Spleen (tissue), 11 donors: ENCODE results near the gene ZNF652. TPM values are rescaled to one million over a fixed set of nuclear protein-coding genes. Genes with fewer than 3 reads are reported as not detected.
"Not testable (repeated sequence)": the region's sequence is repeated elsewhere in the genome, so short reads cannot be mapped to it uniquely, and the experiment has no call there.

ENCODE experiments used
- DNase-seq: peaks from one replicate; pipeline ENCODE4 v3.0.0-alpha.2; 2020
- H3K27ac ChIP-seq, 8 donors: fragments of 200-600 bp; sonication (generic) in 7 of 8; 1 replicate in 4 of 8; 2 replicates in 4 of 8; pipeline versions ENCODE4 v1.5.0 to v1.8.0; 2016 to 2021; ENCODE audit warnings: inconsistent platforms in 4 of 8, mild to moderate bottlenecking in 4 of 8, moderate library complexity in 1 of 8
- H3K27me3 ChIP-seq, 7 donors: fragments of 200-600 bp; sonication (generic) in 6 of 7; replicated peaks in 1 of 7; 1 replicate in 4 of 7; 2 replicates in 3 of 7; pipeline versions ENCODE4 v1.5.0 to v1.8.0; 2016 to 2021; ENCODE audit warnings: inconsistent platforms in 3 of 7, mild to moderate bottlenecking in 1 of 7
- H3K36me3 ChIP-seq, 6 donors: fragments of 200-600 bp; sonication (generic) in 5 of 6; 1 replicate in 4 of 6; 2 replicates in 2 of 6; pipeline versions ENCODE4 v1.5.0 to v1.8.0; 2016 to 2021; ENCODE audit warnings: inconsistent platforms in 2 of 6
- H3K4me1 ChIP-seq, 6 donors: fragments of 200-600 bp; sonication (generic) in 5 of 6; 1 replicate in 3 of 6; 2 replicates in 3 of 6; pipeline versions ENCODE4 v1.5.0 to v1.8.0; 2016 to 2021; ENCODE audit warnings: inconsistent platforms in 3 of 6
- H3K4me3 ChIP-seq, 8 donors: fragments of 200-600 bp; sonication (generic) in 7 of 8; 1 replicate in 4 of 8; 2 replicates in 4 of 8; pipeline versions ENCODE4 v1.5.0 to v1.8.0; 2016 to 2021; ENCODE audit warnings: inconsistent platforms in 4 of 8, mild to moderate bottlenecking in 4 of 8, moderate library complexity in 2 of 8
- H3K9me3 ChIP-seq, 8 donors: fragments of 200-600 bp; sonication (generic) in 7 of 8; 1 replicate in 4 of 8; 2 replicates in 4 of 8; pipeline versions ENCODE4 v1.5.0 to v1.8.0; 2016 to 2021; ENCODE audit warnings: inconsistent platforms in 4 of 8
- POLR2A ChIP-seq, 3 donors: fragments of 450-650 bp; IDR thresholded peaks; one replicate each; pipeline ENCODE4 v1.5.1; 2017; ENCODE audit warnings: antibody characterized with exemption in 3 of 3, mild to moderate bottlenecking in 1 of 3
- POLR2AphosphoS5 ChIP-seq, 3 donors: sonication (generic); formaldehyde crosslinking; IDR thresholded peaks; one replicate each; pipeline ENCODE4 v1.5.1; 2017; ENCODE audit warnings: antibody characterized with exemption in 3 of 3
- WGBS, 5 donors: extraction: QIAGEN DNeasy Blood & Tissue Kit in 3 of 5; methylation state at CpG; one replicate each; pipeline versions ENCODE4 v1.1.5 to v1.1.7; 2013 to 2018; 5-methylcytosine and 5-hydroxymethylcytosine counted together
- intact Hi-C: fragments of 100-400 bp; cut with DNase I; formaldehyde crosslinking; loops from one replicate; pipeline ENCODE4 v1.15.0; 2023; ENCODE audit warnings: low total_unique reads
- polyA plus RNA-seq, 3 donors: library from polyadenylated mRNA; stranded (reverse); fragments of 200-250 nt; gene quantifications; one replicate each; pipeline ENCODE4 v1.2.1, GENCODE V29; 2013
- total RNA-seq, 7 donors: library from RNA; depleted of rRNA in 3 of 7; stranded (reverse); fragments of >200 nt in 3 of 7; fragmentation: NEBNext Ultra II Directional in 4 of 7; extraction: Animal tissue kit (Norgen Biotek cat#: 25700) in 4 of 7; gene quantifications; one replicate each; pipeline versions ENCODE4 v1.1.0 to v1.2.1, GENCODE V29; 2016 to 2021
- TF ChIP-seq, protein P1 (sequence below), 11 experiments: fragments of 200-600 bp in 7 of 11; fragments of 450-650 bp in 4 of 11; sonication (generic) in 4 of 11; IDR thresholded peaks in 8 of 11; conservative IDR thresholded peaks in 3 of 11; 1 replicate in 7 of 11; 2 replicates in 4 of 11; pipeline versions ENCODE4 v1.4.0 to v1.8.0; 2016 to 2021; ENCODE audit warnings: antibody characterized with exemption in 11 of 11, inconsistent platforms in 4 of 11, mild to moderate bottlenecking in 1 of 11
- donor health status: healthy with polysubstance abuse.
- donor health status: DM: no; HTN: no; CAD: no; lungs with moderate emphysema.
- donor health status: DM: no; HTN: no; CAD: no.
- donor health status: Bipolar disorder and iron deficiency.
- donor health status: healthy.
- donor health status: DM: no; HTN: no; CAD: no.
- donor health status: DM: yes; HTN: yes; CAD: no.

The ZNF652 gene
- total and polyA plus RNA-seq, 10 donors, result 18.2 to 73.9 (median 52.5) TPM

DNA sequence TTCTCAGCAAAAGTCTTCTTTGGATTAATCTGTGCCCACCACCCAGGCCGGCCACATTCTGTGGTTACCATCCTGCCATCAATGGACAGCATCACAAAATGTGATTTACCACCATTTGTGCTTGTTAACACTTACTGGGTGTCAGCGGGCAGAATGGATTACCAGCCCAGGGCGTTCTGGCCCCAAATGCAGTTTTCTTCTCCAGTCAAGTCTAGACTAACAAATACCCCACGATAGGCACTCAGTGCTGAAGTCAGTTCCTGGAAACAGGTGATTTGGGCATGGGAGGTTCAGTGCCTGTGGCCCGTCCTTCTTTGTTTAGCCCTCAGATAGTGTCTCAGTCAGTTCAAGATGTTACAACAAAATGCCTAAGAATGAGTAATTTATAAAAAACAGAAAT lies 92.7 kb downstream of the ZNF652 start:
- Histone ChIP-seq H3K4me3 (no peak overlapping the region), H3K27ac (no peak overlapping the region), H3K27me3 (no peaks in the 10 kb centered on the region), H3K9me3 (no peaks in the 10 kb centered on the region), H3K36me3 (no peaks in the 10 kb centered on the region), H3K4me1 (no peaks in the 10 kb centered on the region)
- 73 to 83% (median 80%) methylated on average over 5 of the region's 5 CpGs for WGBS, 5 donors
- TF ChIP-seq, protein P1, sequence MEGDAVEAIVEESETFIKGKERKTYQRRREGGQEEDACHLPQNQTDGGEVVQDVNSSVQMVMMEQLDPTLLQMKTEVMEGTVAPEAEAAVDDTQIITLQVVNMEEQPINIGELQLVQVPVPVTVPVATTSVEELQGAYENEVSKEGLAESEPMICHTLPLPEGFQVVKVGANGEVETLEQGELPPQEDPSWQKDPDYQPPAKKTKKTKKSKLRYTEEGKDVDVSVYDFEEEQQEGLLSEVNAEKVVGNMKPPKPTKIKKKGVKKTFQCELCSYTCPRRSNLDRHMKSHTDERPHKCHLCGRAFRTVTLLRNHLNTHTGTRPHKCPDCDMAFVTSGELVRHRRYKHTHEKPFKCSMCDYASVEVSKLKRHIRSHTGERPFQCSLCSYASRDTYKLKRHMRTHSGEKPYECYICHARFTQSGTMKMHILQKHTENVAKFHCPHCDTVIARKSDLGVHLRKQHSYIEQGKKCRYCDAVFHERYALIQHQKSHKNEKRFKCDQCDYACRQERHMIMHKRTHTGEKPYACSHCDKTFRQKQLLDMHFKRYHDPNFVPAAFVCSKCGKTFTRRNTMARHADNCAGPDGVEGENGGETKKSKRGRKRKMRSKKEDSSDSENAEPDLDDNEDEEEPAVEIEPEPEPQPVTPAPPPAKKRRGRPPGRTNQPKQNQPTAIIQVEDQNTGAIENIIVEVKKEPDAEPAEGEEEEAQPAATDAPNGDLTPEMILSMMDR (IDR thresholded peaks at IDR 0.05 in 8 of 11, conservative IDR thresholded peaks at IDR 0.05 in 3 of 11), result no peak
- no peak for TF ChIP-seq POLR2AphosphoS5 (IDR thresholded peaks at IDR 0.05)
- TF ChIP-seq POLR2A (IDR thresholded peaks at IDR 0.05), result no peak
- DNase-seq, result no peak
- intact Hi-C loops, result no loop called here

DNA sequence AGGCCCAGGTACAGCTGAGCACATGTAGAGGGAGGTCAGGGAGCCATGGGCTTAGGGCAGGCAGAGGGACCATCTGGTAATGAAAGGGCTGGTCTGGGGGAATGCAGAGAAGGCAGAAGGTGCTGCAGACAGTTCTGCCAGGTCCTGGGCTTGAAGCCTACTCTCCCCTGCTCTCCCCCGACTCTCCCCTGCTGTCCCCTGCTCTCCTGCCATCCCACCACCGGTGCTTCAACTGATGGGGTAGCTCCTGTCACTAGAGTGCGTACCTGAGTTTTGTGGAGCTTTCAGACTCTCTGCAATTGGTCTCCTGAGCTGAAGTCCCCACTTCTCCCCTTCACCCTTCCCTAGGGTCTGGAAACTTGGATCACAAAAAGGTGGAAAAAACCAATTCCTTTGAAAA lies 94.1 kb downstream of the ZNF652 start:
- intact Hi-C loops, result no loop called here
- TF ChIP-seq, protein P1 (IDR thresholded peaks at IDR 0.05 in 8 of 11, conservative IDR thresholded peaks at IDR 0.05 in 3 of 11), result no peak
- TF ChIP-seq POLR2AphosphoS5 (IDR thresholded peaks at IDR 0.05) (no peak), POLR2A (IDR thresholded peaks at IDR 0.05) (no peak)
- Histone ChIP-seq H3K36me3 (no peaks in the 10 kb centered on the region), H3K9me3 (no peaks in the 10 kb centered on the region), H3K4me3 (no peak overlapping the region), H3K4me1 (no peaks in the 10 kb centered on the region), H3K27me3 (no peaks in the 10 kb centered on the region), H3K27ac (no peak overlapping the region)
- no peak for DNase-seq
- 80 to 91% (median 83%) methylated on average over 3 of the region's 3 CpGs for WGBS, 5 donors

DNA sequence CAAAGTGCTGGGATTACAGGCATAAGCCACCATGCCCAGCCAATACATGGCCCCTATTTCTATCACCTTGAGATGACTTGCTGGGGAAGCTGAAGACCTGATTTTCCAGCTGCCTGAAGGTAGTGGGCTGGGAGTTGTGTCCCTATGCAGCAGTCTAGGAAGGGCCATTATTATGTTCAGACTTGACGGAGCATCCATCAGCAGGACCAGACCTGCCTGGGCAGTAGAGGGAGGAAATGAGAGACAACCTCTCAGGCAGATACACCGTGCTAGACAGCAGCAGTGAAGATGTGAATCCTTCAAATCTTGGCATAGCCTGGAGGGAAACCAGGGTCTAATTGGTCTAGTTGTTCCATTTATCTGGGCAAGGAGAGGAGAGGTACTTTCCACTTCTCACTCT lies 95.8 kb downstream of the ZNF652 start:
- Histone ChIP-seq H3K9me3 (no peaks in the 10 kb centered on the region), H3K27me3 (peaks cover 0 to 7% (median 0%) of the 10 kb centered on the region in 7 donors), H3K27ac (no peak overlapping the region), H3K36me3 (no peaks in the 10 kb centered on the region), H3K4me1 (peaks cover 0 to 6% (median 0%) of the 10 kb centered on the region in 6 donors), H3K4me3 (no peak overlapping the region)
- no peak for DNase-seq
- WGBS, 5 donors, result 79 to 91% (median 83%) methylated on average over 2 of the region's 2 CpGs
- intact Hi-C loops, result no loop called here
- TF ChIP-seq, protein P1 (IDR thresholded peaks at IDR 0.05 in 8 of 11, conservative IDR thresholded peaks at IDR 0.05 in 3 of 11), result no peak
- TF ChIP-seq POLR2AphosphoS5 (IDR thresholded peaks at IDR 0.05) (no peak), POLR2A (IDR thresholded peaks at IDR 0.05) (no peak)

DNA sequence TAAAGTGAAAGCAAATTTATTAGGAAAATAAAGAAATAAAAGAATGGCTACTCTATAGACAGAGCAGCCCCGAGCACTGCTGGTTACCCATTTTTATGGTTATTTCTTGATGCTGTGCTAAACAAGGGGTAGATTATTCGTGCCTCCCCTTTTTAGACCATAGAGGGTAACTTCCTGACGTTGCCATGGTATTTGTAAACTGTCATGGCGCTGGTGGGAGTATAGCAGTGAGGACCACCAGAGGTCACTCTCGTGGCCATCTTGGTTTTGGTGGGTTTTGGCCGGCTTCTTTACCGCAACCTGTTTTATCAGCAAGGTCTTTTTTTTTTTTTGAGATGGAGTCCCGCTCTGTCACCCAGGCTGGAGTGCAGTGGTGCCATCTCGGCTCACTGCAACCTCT lies 100.5 kb downstream of the ZNF652 start:
- H3K36me3 ChIP-seq, H3K9me3 ChIP-seq, intact Hi-C loops, H3K27ac ChIP-seq, H3K4me3 ChIP-seq, DNase-seq: not testable (repeated sequence)
- peaks cover 0 to 29% (median 12%) of the 10 kb centered on the region in 6 donors for H3K4me1 ChIP-seq
- 86 to 94% (median 93%) methylated on average over 9 of the region's 9 CpGs for WGBS, 5 donors
- peaks cover 0 to 22% (median 0%) of the 10 kb centered on the region in 7 donors for H3K27me3 ChIP-seq

DNA sequence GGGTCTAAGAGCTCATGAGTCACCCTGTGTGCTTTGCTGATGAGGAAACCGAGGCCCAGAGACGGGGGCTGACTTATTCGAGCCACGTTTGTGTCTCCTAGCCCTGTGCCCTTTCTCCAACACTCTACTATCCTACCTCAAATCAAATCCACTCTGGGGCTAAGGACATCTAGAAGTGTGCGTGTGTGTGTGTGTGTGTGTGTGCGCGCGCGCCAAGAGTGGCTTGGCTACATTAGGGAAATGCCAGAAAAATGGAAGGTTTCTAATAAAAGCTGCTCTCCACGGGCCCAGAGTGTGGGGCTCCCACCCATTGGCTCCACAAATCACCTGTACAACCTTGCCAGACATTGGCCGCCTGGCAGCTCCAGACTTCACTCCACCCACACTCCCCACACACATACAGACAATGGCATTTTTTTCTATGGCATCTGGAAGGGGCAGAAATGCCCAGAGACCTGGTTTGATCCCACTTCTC lies 101.2 kb downstream of the ZNF652 start:
- peaks cover 0 to 29% (median 12%) of the 10 kb centered on the region in 6 donors for H3K4me1 ChIP-seq
- WGBS, 5 donors, result 43 to 56% (median 54%) methylated on average over 11 of the region's 11 CpGs
- H3K36me3 ChIP-seq, result no peaks in the 10 kb centered on the region
- peak overlapping the region; percentile 35 to 74 (median 47) for H3K4me3 ChIP-seq
- TF ChIP-seq POLR2A (IDR thresholded peaks at IDR 0.05), result no peak
- no peak for TF ChIP-seq POLR2AphosphoS5 (IDR thresholded peaks at IDR 0.05)
- TF ChIP-seq, protein P1 (IDR thresholded peaks at IDR 0.05 in 8 of 11, conservative IDR thresholded peaks at IDR 0.05 in 3 of 11), result no peak
- intact Hi-C loops, result no loop called here
- H3K27ac ChIP-seq, result peak overlapping the region; percentile 29 to 93 (median 79)
- DNase-seq, result no peak
- H3K27me3 ChIP-seq, result peaks cover 0 to 22% (median 0%) of the 10 kb centered on the region in 7 donors
- H3K9me3 ChIP-seq, result no peaks in the 10 kb centered on the region
